Esophagus squamous epithelium (tissue), 4 donors: ENCODE measurements around the gene WDR91.

Source experiments
- CTCF ChIP-seq, 6 experiments: fragments of 450-650 bp in 4 of 6; fragments of 200-600 bp in 2 of 6; sonication (generic) in 2 of 6; IDR thresholded peaks; one replicate each; pipeline ENCODE4 v1.5.1; 2016 to 2019; ENCODE audit warnings: antibody characterized with exemption in 6 of 6, mild to moderate bottlenecking in 4 of 6, moderate library complexity in 4 of 6
- POLR2A ChIP-seq, 4 donors: fragments of 450-650 bp; IDR thresholded peaks; one replicate each; pipeline ENCODE4 v1.6.1; 2017; ENCODE audit warnings: antibody characterized with exemption in 4 of 4, mild to moderate bottlenecking in 4 of 4, moderate library complexity in 3 of 4

DNA sequence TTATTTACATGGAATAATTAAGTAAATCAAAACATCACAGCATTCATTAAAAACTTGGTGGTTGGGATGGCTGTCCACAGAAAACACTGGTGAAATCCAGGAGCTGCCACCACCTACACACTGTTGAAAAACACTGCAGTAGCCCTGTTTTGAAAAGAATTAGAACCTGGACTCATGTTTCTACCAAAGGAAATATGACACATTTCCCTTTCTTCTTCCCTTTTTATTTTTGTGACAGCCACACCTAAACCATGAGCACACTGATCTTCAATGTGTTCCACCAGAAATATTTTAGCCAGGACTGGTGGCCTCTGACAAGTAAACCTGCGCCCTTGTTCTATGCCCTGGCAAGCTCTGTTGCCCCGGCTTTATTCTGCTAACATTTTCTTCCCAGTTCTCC, 60.2 kb downstream of the WDR91 start:
- no peak for TF ChIP-seq CTCF (IDR thresholded peaks at IDR 0.05)
- TF ChIP-seq POLR2A (IDR thresholded peaks at IDR 0.05) = no peak
